BLaER1 (cell line): ENCODE results near the gene LRRTM2.

Experiments used
- H3K27ac ChIP-seq: shearing (Covaris generic); formaldehyde crosslinking; 2 replicates; pipeline ENCODE4 v1.8.1; 2022
- H3K27me3 ChIP-seq: shearing (Covaris generic); formaldehyde crosslinking; 2 replicates; pipeline ENCODE4 v1.8.1; 2022
- H3K36me3 ChIP-seq: shearing (Covaris generic); formaldehyde crosslinking; 2 replicates; pipeline ENCODE4 v1.8.1; 2022
- H3K4me1 ChIP-seq: shearing (Covaris generic); formaldehyde crosslinking; 2 replicates; pipeline ENCODE4 v1.8.1; 2022
- H3K4me2 ChIP-seq: shearing (Covaris generic); formaldehyde crosslinking; 2 replicates; pipeline ENCODE4 v1.8.1; 2022
- H3K4me3 ChIP-seq: shearing (Covaris generic); formaldehyde crosslinking; 2 replicates; pipeline ENCODE4 v1.8.1; 2022
- H3K9ac ChIP-seq: shearing (Covaris generic); formaldehyde crosslinking; 2 replicates; pipeline ENCODE4 v1.8.1; 2022
- H3K9me3 ChIP-seq: shearing (Covaris generic); formaldehyde crosslinking; 2 replicates; pipeline ENCODE4 v1.8.1; 2022
- H4K20me1 ChIP-seq: shearing (Covaris generic); formaldehyde crosslinking; 2 replicates; pipeline ENCODE4 v1.8.1; 2022
- Cebpa-rat ChIP-seq: shearing (Covaris generic); IDR thresholded peaks from 2 replicates; pipeline ENCODE4 v1.8.1; 2022

Gene LRRTM2

GRCh38 chr5:138884554-138884953 is 9.4 kb upstream of the LRRTM2 start:
- H3K4me1 ChIP-seq: peaks cover 18% of the 10 kb centered on the region
- no peak for TF ChIP-seq Cebpa-rat
- H3K9ac ChIP-seq: no peak overlapping the region
- no peak overlapping the region for H3K4me2 ChIP-seq
- H3K9me3 ChIP-seq: peaks cover 18% of the 10 kb centered on the region
- H3K27ac ChIP-seq: no peak overlapping the region
- peaks cover 14% of the 10 kb centered on the region; the same call in 1 of the 2 replicates for H4K20me1 ChIP-seq
- H3K4me3 ChIP-seq: no peak overlapping the region
- peaks cover 56% of the 10 kb centered on the region for H3K36me3 ChIP-seq
- no peaks in the 10 kb centered on the region for H3K27me3 ChIP-seq

- H3K4me1 ChIP-seq: peaks cover 18% of the 10 kb centered on the region
- H3K9ac ChIP-seq: no peak overlapping the region
- no peak overlapping the region for H3K27ac ChIP-seq
- no peak for TF ChIP-seq Cebpa-rat
- peaks cover 53% of the 10 kb centered on the region for H3K36me3 ChIP-seq
- H3K4me3 ChIP-seq: no peak overlapping the region
- H3K27me3 ChIP-seq: no peaks in the 10 kb centered on the region
- H3K9me3 ChIP-seq: peaks cover 13% of the 10 kb centered on the region
- peaks cover 14% of the 10 kb centered on the region; the same call in 1 of the 2 replicates for H4K20me1 ChIP-seq
- no peak overlapping the region for H3K4me2 ChIP-seq
These were observed 9.0 kb upstream of the LRRTM2 start for GRCh38 chr5:138884094-138884493.

GRCh38 chr5:138883211-138883610 is 8.1 kb upstream of the LRRTM2 start:
- peaks cover 4% of the 10 kb centered on the region for H3K9me3 ChIP-seq
- H3K36me3 ChIP-seq: peaks cover 44% of the 10 kb centered on the region
- H3K4me3 ChIP-seq: no peak overlapping the region
- no peak for TF ChIP-seq Cebpa-rat
- no peak overlapping the region for H3K9ac ChIP-seq
- H3K4me2 ChIP-seq: peak overlapping the region; percentile 53; the same call in 1 of the 2 replicates
- H4K20me1 ChIP-seq: peaks cover 22% of the 10 kb centered on the region; the same call in 1 of the 2 replicates
- peaks cover 18% of the 10 kb centered on the region for H3K4me1 ChIP-seq
- no peaks in the 10 kb centered on the region for H3K27me3 ChIP-seq
- H3K27ac ChIP-seq: no peak overlapping the region

GRCh38 chr5:138878437-138879235 is 3.5 kb upstream of the LRRTM2 start:
- Histone ChIP-seq H3K9ac (no peak overlapping the region), H3K4me1 (peaks cover 18% of the 10 kb centered on the region), H3K4me3 (no peak overlapping the region), H3K27me3 (no peaks in the 10 kb centered on the region), H3K36me3 (peaks cover 43% of the 10 kb centered on the region), H3K9me3 (no peaks in the 10 kb centered on the region), H4K20me1 (peaks cover 54% of the 10 kb centered on the region), H3K4me2 (no peak overlapping the region), H3K27ac (no peak overlapping the region)
- no peak for TF ChIP-seq Cebpa-rat

- H3K4me1 ChIP-seq: peaks cover 8% of the 10 kb centered on the region
- no peak for TF ChIP-seq Cebpa-rat
- H3K9me3 ChIP-seq: no peaks in the 10 kb centered on the region
- H4K20me1 ChIP-seq: peaks cover 64% of the 10 kb centered on the region
- H3K4me2 ChIP-seq: no peak overlapping the region
- H3K9ac ChIP-seq: no peak overlapping the region
- no peak overlapping the region for H3K27ac ChIP-seq
- H3K27me3 ChIP-seq: no peaks in the 10 kb centered on the region
- H3K36me3 ChIP-seq: peaks cover 48% of the 10 kb centered on the region
- no peak overlapping the region for H3K4me3 ChIP-seq
These were observed 1.7 kb upstream of the LRRTM2 start for GRCh38 chr5:138876811-138877210.

- H3K27ac ChIP-seq: no peak overlapping the region
- TF ChIP-seq Cebpa-rat: no peak
- no peak overlapping the region for H3K4me2 ChIP-seq
- H3K9me3 ChIP-seq: no peaks in the 10 kb centered on the region
- H3K4me1 ChIP-seq: peaks cover 15% of the 10 kb centered on the region
- no peaks in the 10 kb centered on the region for H3K27me3 ChIP-seq
- peaks cover 67% of the 10 kb centered on the region for H4K20me1 ChIP-seq
- no peak overlapping the region for H3K9ac ChIP-seq
- H3K36me3 ChIP-seq: peaks cover 43% of the 10 kb centered on the region
- H3K4me3 ChIP-seq: no peak overlapping the region
These were observed 811 bp upstream of the LRRTM2 start for GRCh38 chr5:138875946-138876345.

- no peaks in the 10 kb centered on the region for H3K27me3 ChIP-seq
- H3K36me3 ChIP-seq: peaks cover 39% of the 10 kb centered on the region
- H3K4me1 ChIP-seq: peaks cover 20% of the 10 kb centered on the region
- H3K4me2 ChIP-seq: no peak overlapping the region
- H3K27ac ChIP-seq: no peak overlapping the region
- peaks cover 68% of the 10 kb centered on the region for H4K20me1 ChIP-seq
- no peak for TF ChIP-seq Cebpa-rat
- H3K9ac ChIP-seq: no peak overlapping the region
- H3K9me3 ChIP-seq: no peaks in the 10 kb centered on the region
- no peak overlapping the region for H3K4me3 ChIP-seq
These were observed 379 bp upstream of the LRRTM2 start for GRCh38 chr5:138875552-138875875.

GRCh38 chr5:138874241-138874640 is 894 bp downstream of the LRRTM2 start:
- H3K4me3 ChIP-seq: no peak overlapping the region
- H3K4me1 ChIP-seq: peaks cover 27% of the 10 kb centered on the region

GRCh38 chr5:138873466-138874221 is 1.5 kb downstream of the LRRTM2 start:
- Histone ChIP-seq H3K36me3 (peaks cover 27% of the 10 kb centered on the region), H3K4me2 (no peak overlapping the region), H3K9me3 (no peaks in the 10 kb centered on the region), H4K20me1 (peaks cover 80% of the 10 kb centered on the region), H3K4me1 (peaks cover 27% of the 10 kb centered on the region), H3K4me3 (no peak overlapping the region), H3K27me3 (no peaks in the 10 kb centered on the region), H3K27ac (no peak overlapping the region), H3K9ac (no peak overlapping the region)
- no peak for TF ChIP-seq Cebpa-rat

More at GRCh38 chr5:138874241-138874640, 894 bp downstream of the LRRTM2 start:
- H3K36me3 ChIP-seq: peaks cover 27% of the 10 kb centered on the region
- peaks cover 81% of the 10 kb centered on the region for H4K20me1 ChIP-seq
- no peak overlapping the region for H3K4me2 ChIP-seq
- H3K9me3 ChIP-seq: no peaks in the 10 kb centered on the region
- no peak overlapping the region for H3K9ac ChIP-seq
- no peak overlapping the region for H3K27ac ChIP-seq
- H3K27me3 ChIP-seq: no peaks in the 10 kb centered on the region
- no peak for TF ChIP-seq Cebpa-rat

GRCh38 chr5:138872841-138873465 is 2.2 kb downstream of the LRRTM2 start:
- no peak overlapping the region for H3K4me2 ChIP-seq
- no peak overlapping the region for H3K27ac ChIP-seq
- no peak for TF ChIP-seq Cebpa-rat
- H3K36me3 ChIP-seq: peaks cover 31% of the 10 kb centered on the region
- peaks cover 27% of the 10 kb centered on the region for H3K4me1 ChIP-seq
- H3K9ac ChIP-seq: no peak overlapping the region
- H4K20me1 ChIP-seq: peaks cover 79% of the 10 kb centered on the region
- no peaks in the 10 kb centered on the region for H3K27me3 ChIP-seq
- H3K9me3 ChIP-seq: no peaks in the 10 kb centered on the region
- no peak overlapping the region for H3K4me3 ChIP-seq
